GM12873 (cell line): ENCODE data around the gene DKKL1.

Source experiments
- CTCF ChIP-seq: IDR thresholded peaks from 2 replicates; pipeline ENCODE4 v1.5.1; 2012; ENCODE audit warnings: low read depth, mild to moderate bottlenecking, moderate library complexity, low read length, control low read depth; ENCODE audit not compliant: insufficient read depth; ENCODE audit errors: missing control alignments

The DKKL1 gene

GRCh38 chr19:49342291-49342721, 21.4 kb upstream of the DKKL1 start:
- TF ChIP-seq CTCF: no peak

GRCh38 chr19:49343123-49343522, 20.6 kb upstream of the DKKL1 start:
- TF ChIP-seq CTCF: no peak

GRCh38 chr19:49344505-49345423, 18.9 kb upstream of the DKKL1 start:
- no peak for TF ChIP-seq CTCF

DNA sequence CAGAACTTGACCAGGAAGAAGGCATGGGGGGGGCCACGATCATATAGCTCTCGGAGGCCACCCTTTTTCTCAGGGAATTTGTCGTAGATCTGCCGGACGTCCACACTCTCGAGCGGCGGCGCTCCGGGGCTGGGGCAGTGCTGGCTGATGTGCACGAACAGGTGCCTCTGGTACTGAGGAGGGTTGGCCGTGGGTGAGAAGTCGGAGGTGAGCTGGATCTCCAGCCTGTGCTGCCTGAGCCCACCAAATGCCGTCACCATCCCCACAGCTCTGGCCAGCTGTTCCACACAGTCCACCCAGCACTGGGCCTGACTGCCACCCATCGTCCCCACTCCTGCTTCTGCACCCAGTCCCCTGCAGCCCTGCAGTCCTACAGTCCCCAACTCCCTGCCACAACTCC, 16.5 kb upstream of the DKKL1 start:
- TF ChIP-seq CTCF: no peak

DNA sequence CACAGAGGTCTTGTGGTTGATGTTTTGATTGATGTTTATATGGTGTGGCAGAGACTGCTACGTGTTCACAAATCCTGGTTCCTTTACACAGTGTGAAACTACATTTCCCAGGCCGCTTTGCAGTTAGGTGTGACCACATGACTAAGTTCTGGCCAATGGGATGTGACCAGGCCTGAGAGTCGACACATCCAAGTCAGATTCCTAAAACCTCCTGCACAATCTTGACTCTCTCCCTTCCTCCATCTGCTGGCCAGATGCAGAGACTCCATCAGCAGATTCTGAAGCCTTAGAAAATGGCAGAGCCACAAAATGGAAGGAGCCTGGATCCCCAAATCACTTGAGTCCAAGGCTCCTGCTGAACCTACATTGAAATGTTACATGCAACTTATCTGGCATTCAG, 15.8 kb upstream of the DKKL1 start:
- TF ChIP-seq CTCF: no peak

GRCh38 chr19:49348305-49349189, 15.1 kb upstream of the DKKL1 start:
- no peak for TF ChIP-seq CTCF

DNA sequence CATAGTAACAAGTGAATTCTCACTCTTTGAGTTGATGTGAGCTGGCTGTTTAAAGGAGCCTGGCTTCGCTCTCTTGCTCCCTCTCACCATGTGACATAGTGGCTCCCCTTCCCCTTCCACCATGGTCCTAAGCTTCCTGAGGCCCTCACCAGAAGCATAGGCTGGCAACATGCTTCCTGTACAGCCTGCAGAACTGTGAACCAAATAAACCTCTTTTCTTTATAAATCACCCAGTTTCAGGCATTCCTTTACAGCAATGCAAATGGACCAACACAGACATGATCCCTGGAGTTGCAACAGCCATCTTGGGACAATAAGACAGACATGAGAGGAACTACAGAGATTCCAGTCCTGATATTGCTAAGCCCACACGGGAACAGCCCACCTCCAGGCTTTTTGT, 14.1 kb upstream of the DKKL1 start:
- TF ChIP-seq CTCF: no peak
